HEK293 (cell line): ENCODE measurements around the gene LGI4.

Experiments
- CTCF ChIA-PET: fragments of 350-600 bp; formaldehyde crosslinking; extraction: SDS; loops from one replicate; lab custom pipeline; 2021; ENCODE audit warnings: antibody characterized with exemption; lab: Yijun Ruan, JAX
- POLR2A ChIA-PET: fragments of 300-600 bp; formaldehyde crosslinking; extraction: SDS; loops from one replicate; lab custom pipeline; 2020; ENCODE audit warnings: antibody characterized with exemption, inconsistent platforms; lab: Yijun Ruan, JAX
- H3K27ac ChIP-seq: fragments of 200-500 bp; sonication (Bioruptor generic); 2 replicates; pipeline ENCODE4 v1.5.1; 2014; ENCODE audit warnings: low read depth, low read length, control low read depth, inconsistent platforms; ENCODE audit errors: extremely low read depth
- H3K36me3 ChIP-seq, 2 experiments: fragments of 200-500 bp in 1 of 2; sonication (Bioruptor generic) in 1 of 2; 1 replicate in 1 of 2; 2 replicates in 1 of 2; pipeline ENCODE4 v1.5.1; 2014 to 2017; ENCODE audit warnings: inconsistent platforms in 2 of 2, low read length in 2 of 2; ENCODE audit not compliant: control insufficient read depth in 2 of 2, insufficient read depth in 1 of 2
- H3K4me1 ChIP-seq: fragments of 200-500 bp; sonication (Bioruptor generic); 2 replicates; pipeline ENCODE4 v1.5.1; 2014; ENCODE audit warnings: mild to moderate bottlenecking, low read length, inconsistent platforms; ENCODE audit not compliant: control insufficient read depth, insufficient read depth
- H3K4me3 ChIP-seq: 2 replicates; pipeline ENCODE4 v1.5.1; 2011; ENCODE audit warnings: low read depth, mild to moderate bottlenecking, control low read depth, low read length, moderate library complexity
- H3K9me3 ChIP-seq: fragments of 200-500 bp; sonication (Bioruptor generic); 2 replicates; pipeline ENCODE4 v1.5.1; 2014; ENCODE audit warnings: low read depth, low read length, inconsistent platforms; ENCODE audit not compliant: control insufficient read depth, insufficient read depth
- BCL11B ChIP-seq: fragments of 450-650 bp; formaldehyde crosslinking; IDR thresholded peaks from 2 replicates; pipeline ENCODE4 v1.5.1; 2016; ENCODE audit warnings: low read depth, missing biosample characterization, missing genetic modification characterization
- EGR2 ChIP-seq: fragments of 450-650 bp; formaldehyde crosslinking; IDR thresholded peaks from 2 replicates; pipeline ENCODE4 v1.5.1; 2016; ENCODE audit warnings: low read depth, missing biosample characterization, missing genetic modification characterization
- MYNN ChIP-seq: fragments of 450-650 bp; formaldehyde crosslinking; IDR thresholded peaks from 2 replicates; pipeline ENCODE4 v1.5.1; 2016; ENCODE audit warnings: missing biosample characterization, missing genetic modification characterization, borderline replicate concordance
- WT1 ChIP-seq: fragments of 450-650 bp; formaldehyde crosslinking; IDR thresholded peaks from 2 replicates; pipeline ENCODE4 v1.5.1; 2016; ENCODE audit warnings: missing biosample characterization, missing genetic modification characterization
- ZBTB10 ChIP-seq: fragments of 450-650 bp; formaldehyde crosslinking; IDR thresholded peaks from 2 replicates; pipeline ENCODE4 v1.5.1; 2016; ENCODE audit warnings: missing biosample characterization, missing genetic modification characterization
- ZBTB17 ChIP-seq: fragments of 450-650 bp; formaldehyde crosslinking; IDR thresholded peaks from 2 replicates; pipeline ENCODE4 v1.5.1; 2016; ENCODE audit warnings: missing biosample characterization, missing genetic modification characterization
- ZBTB21 ChIP-seq: fragments of 450-650 bp; formaldehyde crosslinking; IDR thresholded peaks from 2 replicates; pipeline ENCODE4 v1.5.1; 2017; ENCODE audit warnings: missing biosample characterization, missing genetic modification characterization
- ZBTB49 ChIP-seq: fragments of 450-650 bp; formaldehyde crosslinking; IDR thresholded peaks from 2 replicates; pipeline ENCODE4 v1.5.1; 2016; ENCODE audit warnings: missing biosample characterization, missing genetic modification characterization, low read depth
- ZNF174 ChIP-seq: fragments of 450-650 bp; formaldehyde crosslinking; IDR thresholded peaks from 2 replicates; pipeline ENCODE4 v1.5.0; 2017; ENCODE audit warnings: missing biosample characterization, mild to moderate bottlenecking, missing genetic modification characterization
- ZNF18 ChIP-seq: fragments of 450-650 bp; formaldehyde crosslinking; IDR thresholded peaks from 2 replicates; pipeline ENCODE4 v1.5.1; 2016; ENCODE audit warnings: missing biosample characterization, missing genetic modification characterization
- ZNF214 ChIP-seq: fragments of 450-650 bp; formaldehyde crosslinking; IDR thresholded peaks from 2 replicates; pipeline ENCODE4 v1.5.1; 2017; ENCODE audit warnings: missing biosample characterization, mild to moderate bottlenecking, missing genetic modification characterization, borderline replicate concordance
- ZNF23 ChIP-seq: fragments of 450-650 bp; formaldehyde crosslinking; IDR thresholded peaks from 2 replicates; pipeline ENCODE4 v1.5.1; 2016; ENCODE audit warnings: missing biosample characterization, missing genetic modification characterization, borderline replicate concordance
- ZNF292 ChIP-seq: fragments of 450-650 bp; formaldehyde crosslinking; IDR thresholded peaks from 2 replicates; pipeline ENCODE4 v1.5.1; 2016; ENCODE audit warnings: low read depth, missing biosample characterization, missing genetic modification characterization, borderline replicate concordance
- ZNF391 ChIP-seq: fragments of 450-650 bp; formaldehyde crosslinking; IDR thresholded peaks from 2 replicates; pipeline ENCODE4 v1.5.1; 2016; ENCODE audit warnings: low read depth, missing biosample characterization, missing genetic modification characterization, borderline replicate concordance
- ZNF416 ChIP-seq: fragments of 450-650 bp; formaldehyde crosslinking; IDR thresholded peaks from 2 replicates; pipeline ENCODE4 v1.5.1; 2016; ENCODE audit warnings: missing biosample characterization, missing genetic modification characterization
- ZNF449 ChIP-seq: fragments of 450-650 bp; formaldehyde crosslinking; IDR thresholded peaks from 2 replicates; pipeline ENCODE4 v1.5.1; 2017; ENCODE audit warnings: missing biosample characterization, mild to moderate bottlenecking, missing genetic modification characterization, moderate library complexity
- ZNF48 ChIP-seq: fragments of 450-650 bp; formaldehyde crosslinking; IDR thresholded peaks from 2 replicates; pipeline ENCODE4 v1.5.1; 2016; ENCODE audit warnings: missing biosample characterization, missing genetic modification characterization
- ZNF514 ChIP-seq: fragments of 450-650 bp; formaldehyde crosslinking; IDR thresholded peaks from 2 replicates; pipeline ENCODE4 v1.5.1; 2016; ENCODE audit warnings: missing biosample characterization, missing genetic modification characterization
- ZNF585B ChIP-seq: fragments of 450-650 bp; formaldehyde crosslinking; IDR thresholded peaks from 2 replicates; pipeline ENCODE4 v1.5.1; 2016; ENCODE audit warnings: missing biosample characterization, missing genetic modification characterization
- ZNF600 ChIP-seq: fragments of 450-650 bp; formaldehyde crosslinking; IDR thresholded peaks from 2 replicates; pipeline ENCODE4 v1.5.1; 2016; ENCODE audit warnings: missing biosample characterization, missing genetic modification characterization
- ZNF664 ChIP-seq: fragments of 450-650 bp; formaldehyde crosslinking; IDR thresholded peaks from 2 replicates; pipeline ENCODE4 v1.5.1; 2016; ENCODE audit warnings: missing biosample characterization, missing genetic modification characterization
- ZNF670 ChIP-seq: fragments of 450-650 bp; formaldehyde crosslinking; IDR thresholded peaks from 2 replicates; pipeline ENCODE4 v1.5.1; 2016; ENCODE audit warnings: missing biosample characterization, missing genetic modification characterization, low read depth
- ZNF777 ChIP-seq: fragments of 450-650 bp; formaldehyde crosslinking; IDR thresholded peaks from 2 replicates; pipeline ENCODE4 v1.5.1; 2017; ENCODE audit warnings: missing biosample characterization, missing genetic modification characterization, borderline replicate concordance
- ZSCAN18 ChIP-seq: fragments of 450-650 bp; formaldehyde crosslinking; IDR thresholded peaks from 2 replicates; pipeline ENCODE4 v1.5.1; 2016; ENCODE audit warnings: missing biosample characterization, missing genetic modification characterization
- ZSCAN30 ChIP-seq: fragments of 450-650 bp; IDR thresholded peaks from 2 replicates; pipeline ENCODE4 v1.5.1; 2018; ENCODE audit warnings: missing biosample characterization, mild to moderate bottlenecking, missing genetic modification characterization, moderate library complexity

LGI4 gene

GRCh38 chr19:35136977-35137702 lies 2.3 kb upstream of the LGI4 start:
- ChIA-PET CTCF (interaction anchor here (0.6 to 5.5 kb wide), 26 partner anchors 10 to 601 kb away, joined by 3 to 108 read pairs (median 6); partner anchors contain the start of gene FXYD3), POLR2A (interaction anchor here (1.0 to 1.4 kb wide), 2 partner anchors 13 to 20 kb away, joined by 3 to 4 read pairs; no protein-coding TSS in a partner anchor)
- Histone ChIP-seq H3K9me3 (no peaks in the 10 kb centered on the region), H3K36me3 (no peaks in the 10 kb centered on the region; a peak in 1 of 3 replicates), H3K4me3 (no peak overlapping the region), H3K27ac (no peak overlapping the region), H3K4me1 (peaks cover 14% of the 10 kb centered on the region)
- no peak for TF ChIP-seq ZNF664
- TF ChIP-seq ZNF18 (tag by site-specific recombination), result peak; percentile 85
- peak; percentile 11; the same call in 1 of the 2 replicates for TF ChIP-seq ZNF449 (tag by site-specific recombination)
- TF ChIP-seq ZBTB21 (tag by site-specific recombination), result no peak
- TF ChIP-seq ZSCAN30, result no peak
- no peak for TF ChIP-seq BCL11B (tag by site-specific recombination)
- TF ChIP-seq ZNF214 (tag by site-specific recombination), result no peak
- TF ChIP-seq ZNF292, result no peak
- no peak for TF ChIP-seq ZNF585B (tag by site-specific recombination)
- TF ChIP-seq MYNN (tag by site-specific recombination), result no peak

- Histone ChIP-seq H3K36me3 (no peaks in the 10 kb centered on the region; a peak in 1 of 3 replicates), H3K27ac (no peak overlapping the region), H3K4me3 (no peak overlapping the region), H3K9me3 (no peaks in the 10 kb centered on the region), H3K4me1 (peaks cover 7% of the 10 kb centered on the region)
- CTCF ChIA-PET, result interaction anchor here (0.5 to 5.5 kb wide), 50 partner anchors 9 to 1100 kb away, joined by 3 to 108 read pairs (median 5); partner anchors contain the start of genes FXYD3, FXYD5 and ZNF181
- POLR2A ChIA-PET, result interaction anchor here (1.3 kb wide), 1 partner anchor 18 kb away, joined by 4 read pairs; the partner anchor contains the start of gene FXYD5
- TF ChIP-seq ZNF777 (tag by site-specific recombination) (0 out of 2 replicates have a peak, but pooled peaks have one; percentile 19), ZNF416 (no peak), ZNF23 (tag by site-specific recombination) (no peak), ZBTB17 (tag by site-specific recombination) (no peak), WT1 (tag by site-specific recombination) (no peak), ZNF600 (no peak), ZNF391 (tag by site-specific recombination) (no peak), ZNF174 (no peak), ZBTB49 (tag by site-specific recombination) (no peak), ZBTB10 (tag by site-specific recombination) (no peak), ZNF514 (tag by site-specific recombination) (no peak), ZSCAN18 (tag by site-specific recombination) (no peak), ZNF48 (no peak), EGR2 (tag by site-specific recombination) (0 out of 2 replicates have a peak, but pooled peaks have one; percentile 12), ZNF670 (tag by site-specific recombination) (no peak)
Measured at GRCh38 chr19:35136231-35136630, 1.4 kb upstream of the LGI4 start.
